OCI-M2 (cell line): ENCODE data around the gene SRA1.
A peak's percentile ranks its signal among the peaks of the same experiment; 100 is the strongest.

ENCODE experiments used
- DNase-seq: peaks from one replicate; lab custom pipeline; 2025; ENCODE audit not compliant: unreplicated experiment; lab: John Stamatoyannopoulos, UW

Gene SRA1

GRCh38 chr5:140570488-140570887, 13.2 kb upstream of the SRA1 start:
- no peak for DNase-seq

- no peak for DNase-seq
Observed at GRCh38 chr5:140570058-140570457, 12.8 kb upstream of the SRA1 start.

GRCh38 chr5:140569197-140569596, 11.9 kb upstream of the SRA1 start:
- no peak for DNase-seq

GRCh38 chr5:140568443-140569063, 11.3 kb upstream of the SRA1 start:
- no peak for DNase-seq

- DNase-seq = no peak
Observed at GRCh38 chr5:140567871-140568270, 10.6 kb upstream of the SRA1 start.

- DNase-seq = no peak
Observed at GRCh38 chr5:140567136-140567818, 10.0 kb upstream of the SRA1 start.

GRCh38 chr5:140566665-140567064, 9.4 kb upstream of the SRA1 start:
- no peak for DNase-seq

GRCh38 chr5:140565780-140566095, 8.5 kb upstream of the SRA1 start:
- DNase-seq = no peak

- DNase-seq = no peak
Observed at GRCh38 chr5:140565024-140565779, 7.9 kb upstream of the SRA1 start.

GRCh38 chr5:140564196-140565023, 7.1 kb upstream of the SRA1 start, which contains the start of the genes APBB3 and SLC35A4:
APBB3 (minus strand) TSS chr5:140564598; CDS start chr5:140564245, 353 bp downstream.
SLC35A4 (plus strand) TSS chr5:140564828; CDS start chr5:140567170, 2,342 bp downstream.
- DNase-seq = peak; percentile 25

GRCh38 chr5:140563596-140563995, 6.3 kb upstream of the SRA1 start:
- no peak for DNase-seq

GRCh38 chr5:140561753-140562523, 4.7 kb upstream of the SRA1 start:
- DNase-seq = no peak

GRCh38 chr5:140560227-140560626, 3.0 kb upstream of the SRA1 start:
- DNase-seq = no peak

- no peak for DNase-seq
Observed at GRCh38 chr5:140558542-140558941, 1.3 kb upstream of the SRA1 start.

GRCh38 chr5:140557965-140558364, 692 bp upstream of the SRA1 start:
- DNase-seq = no peak

- no peak for DNase-seq
Observed at GRCh38 chr5:140556438-140556837, 835 bp downstream of the SRA1 start.

- DNase-seq = no peak
Observed at GRCh38 chr5:140555747-140556312, 1.4 kb downstream of the SRA1 start.

GRCh38 chr5:140554454-140554853, 2.8 kb downstream of the SRA1 start:
- DNase-seq = no peak

- no peak for DNase-seq
Observed at GRCh38 chr5:140553657-140554056, 3.6 kb downstream of the SRA1 start.

GRCh38 chr5:140551872-140552271, 5.4 kb downstream of the SRA1 start:
- no peak for DNase-seq
